Stimulated activated CD4-positive, alpha-beta T cell treated with anti-CD3 and anti-CD28 coated beads, TNF-alpha, amount 100 ng/mL, for 48 hours (primary cell): ENCODE results near the gene SIGLEC14.
"Not testable (repeated sequence)": the region's sequence is repeated elsewhere in the genome, so short reads cannot be mapped to it uniquely, and the experiment has no call there.

Experiments
- DNase-seq, 3 donors: peaks; one replicate each; pipeline ENCODE4 v3.0.0-alpha.2; 2020; ENCODE audit warnings: low read depth in 3 of 3

The SIGLEC14 gene, protein sequence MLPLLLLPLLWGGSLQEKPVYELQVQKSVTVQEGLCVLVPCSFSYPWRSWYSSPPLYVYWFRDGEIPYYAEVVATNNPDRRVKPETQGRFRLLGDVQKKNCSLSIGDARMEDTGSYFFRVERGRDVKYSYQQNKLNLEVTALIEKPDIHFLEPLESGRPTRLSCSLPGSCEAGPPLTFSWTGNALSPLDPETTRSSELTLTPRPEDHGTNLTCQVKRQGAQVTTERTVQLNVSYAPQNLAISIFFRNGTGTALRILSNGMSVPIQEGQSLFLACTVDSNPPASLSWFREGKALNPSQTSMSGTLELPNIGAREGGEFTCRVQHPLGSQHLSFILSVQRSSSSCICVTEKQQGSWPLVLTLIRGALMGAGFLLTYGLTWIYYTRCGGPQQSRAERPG

DNA sequence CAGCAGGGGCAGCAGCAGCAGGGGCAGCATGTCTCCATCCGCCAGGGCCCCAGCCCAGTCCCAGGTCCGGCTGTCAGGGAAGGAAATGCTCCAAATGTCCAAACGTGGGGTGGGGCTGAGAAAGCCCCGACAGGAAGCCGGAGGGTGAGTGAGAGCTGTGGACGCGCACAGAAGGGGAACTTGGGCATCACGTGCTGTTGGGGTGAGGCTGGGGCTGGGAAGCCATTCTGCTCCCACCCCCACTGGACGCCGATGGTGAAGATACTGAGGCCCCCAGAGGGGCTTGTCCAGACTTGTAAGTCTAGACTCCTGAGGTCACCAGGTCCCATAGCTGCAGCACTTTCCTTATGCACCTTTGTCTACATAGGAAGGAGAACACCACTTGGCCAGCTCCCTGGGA is at the start of gene SIGLEC14:
Gene SIGLEC14 (minus strand): TSS at position 96 of the 400 bp plus-strand sequence. CDS start 66 bp downstream, at position 30.
- DNase-seq, result not testable (repeated sequence)

DNA sequence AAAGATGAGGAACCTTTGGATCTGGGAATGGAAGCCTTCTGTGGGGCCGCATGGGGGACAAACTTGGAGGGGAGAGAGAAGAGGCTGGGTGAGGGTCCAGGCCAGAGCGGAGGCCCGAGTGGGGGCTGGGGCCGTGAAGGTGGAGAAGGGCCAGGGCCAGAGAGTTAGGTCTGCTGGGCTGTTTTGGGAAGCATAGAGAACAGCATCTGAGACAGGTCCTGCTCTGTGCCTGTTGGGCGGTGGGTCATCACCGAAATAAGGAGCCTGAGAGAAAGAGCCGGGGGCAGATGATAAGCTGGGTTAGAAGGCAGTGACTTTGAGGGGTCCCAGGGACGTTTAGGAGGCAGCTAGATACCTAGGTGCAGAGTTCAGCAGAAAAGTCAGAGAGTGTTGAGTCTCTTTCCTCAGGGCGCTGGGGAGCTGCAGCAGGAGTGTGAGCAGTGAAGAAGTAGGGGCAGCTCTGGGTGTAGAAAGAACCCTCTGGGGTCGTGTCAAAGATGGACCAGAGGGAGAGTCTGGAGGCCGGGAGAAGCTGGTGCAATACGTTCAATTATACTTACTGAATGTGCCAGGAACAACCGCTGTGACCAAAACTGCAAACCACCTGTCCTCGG is 49.2 kb upstream of the SIGLEC14 start:
- no peak for DNase-seq

DNA sequence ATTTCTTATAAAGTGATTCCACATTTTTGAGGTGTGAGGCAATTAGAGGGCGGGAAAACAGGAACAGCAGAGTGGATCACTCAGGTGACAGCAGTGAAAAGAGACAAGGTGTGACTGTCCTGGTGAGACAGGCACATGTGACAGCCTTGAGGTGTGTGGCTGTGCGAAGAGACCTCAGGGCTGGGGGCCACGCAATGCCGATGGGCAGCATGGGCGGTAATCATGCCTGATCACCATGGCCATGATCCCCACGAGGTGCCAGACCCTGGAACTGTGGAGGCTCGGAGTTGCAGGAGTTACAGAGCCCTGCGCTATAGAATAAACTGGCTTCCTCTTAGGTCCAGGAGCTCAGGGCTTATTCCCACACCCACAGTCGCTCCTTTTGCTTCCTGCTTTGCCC is 48.5 kb upstream of the SIGLEC14 start:
- no peak for DNase-seq

DNA sequence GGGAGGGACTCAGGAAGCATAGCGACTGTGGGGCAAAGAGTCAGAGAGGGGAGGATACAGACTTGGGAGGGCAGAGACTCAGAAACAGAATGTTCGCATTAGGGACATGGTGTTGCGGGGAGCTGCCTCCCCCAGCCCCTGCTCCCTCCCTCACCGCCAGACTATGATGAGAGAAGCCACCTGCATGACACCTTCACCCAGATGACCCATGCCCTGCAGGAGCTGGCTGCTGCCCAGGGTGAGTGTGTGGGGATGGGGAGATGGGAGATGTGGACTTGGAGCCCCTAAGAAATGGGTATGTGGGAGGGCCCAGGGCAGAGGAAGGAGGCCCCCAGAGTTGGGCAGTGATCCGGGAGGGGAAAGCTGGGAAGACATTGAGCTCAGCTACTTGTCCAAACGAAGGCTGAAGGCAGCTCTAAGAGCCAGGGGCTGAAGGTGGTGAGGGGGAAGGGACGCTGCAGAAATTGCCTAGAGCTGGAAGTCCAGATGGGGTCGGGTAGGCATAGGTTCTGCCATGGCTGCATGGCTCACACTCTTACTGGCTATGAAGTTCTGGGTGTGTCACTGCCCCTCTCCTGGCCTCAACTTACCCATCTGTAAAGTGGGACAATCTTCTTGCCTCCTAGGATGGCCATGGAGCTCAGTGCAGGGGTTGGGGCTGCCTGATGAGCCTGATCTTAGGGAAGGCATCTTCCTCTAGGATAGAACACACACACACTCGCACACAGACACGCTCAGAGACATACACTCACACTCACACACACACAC is 47.9 kb upstream of the SIGLEC14 start:
- DNase-seq, result no peak

DNA sequence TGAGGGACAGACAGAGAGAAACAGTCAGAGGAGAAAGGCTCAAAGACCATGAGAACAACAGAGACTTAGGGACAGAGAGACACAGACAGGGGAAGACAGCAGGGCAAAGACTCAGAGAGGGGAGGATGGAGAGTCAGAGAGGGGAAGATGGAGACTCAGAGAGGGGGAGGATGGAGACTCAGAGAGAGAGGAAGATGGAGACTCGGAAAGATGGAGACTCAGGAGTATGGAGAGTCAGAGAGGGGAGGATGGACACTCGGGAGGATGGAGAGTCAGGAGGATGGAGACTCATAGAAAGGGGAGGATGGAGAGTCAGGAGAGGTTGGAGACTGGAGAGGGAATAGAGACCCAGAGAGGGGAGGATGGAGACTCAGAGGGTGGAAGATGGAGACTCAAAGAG is 47.2 kb upstream of the SIGLEC14 start:
- no peak for DNase-seq

DNA sequence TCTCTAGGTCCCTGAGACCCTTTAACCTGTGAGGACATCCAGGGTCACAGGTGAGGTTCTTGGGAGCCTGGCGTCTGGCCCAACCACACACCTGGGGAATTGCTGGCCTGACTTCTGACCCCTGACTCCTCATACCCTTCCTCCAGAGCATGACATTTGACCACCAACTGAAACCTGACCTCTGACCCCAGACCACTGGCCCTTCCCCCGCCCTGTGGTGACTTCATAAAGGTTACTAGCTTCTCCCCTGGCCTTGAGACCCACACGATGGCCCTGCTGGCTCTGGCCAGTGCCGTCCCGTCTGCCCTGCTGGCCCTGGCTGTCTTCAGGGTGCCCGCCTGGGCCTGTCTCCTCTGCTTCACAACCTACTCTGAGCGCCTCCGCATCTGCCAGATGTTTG is 46.6 kb upstream of the SIGLEC14 start, which contains the start of gene SPACA6:
Gene SPACA6 (plus strand): TSS at position 71 of the 400 bp plus-strand sequence. CDS start 197 bp downstream, at position 268.
- no peak for DNase-seq

DNA sequence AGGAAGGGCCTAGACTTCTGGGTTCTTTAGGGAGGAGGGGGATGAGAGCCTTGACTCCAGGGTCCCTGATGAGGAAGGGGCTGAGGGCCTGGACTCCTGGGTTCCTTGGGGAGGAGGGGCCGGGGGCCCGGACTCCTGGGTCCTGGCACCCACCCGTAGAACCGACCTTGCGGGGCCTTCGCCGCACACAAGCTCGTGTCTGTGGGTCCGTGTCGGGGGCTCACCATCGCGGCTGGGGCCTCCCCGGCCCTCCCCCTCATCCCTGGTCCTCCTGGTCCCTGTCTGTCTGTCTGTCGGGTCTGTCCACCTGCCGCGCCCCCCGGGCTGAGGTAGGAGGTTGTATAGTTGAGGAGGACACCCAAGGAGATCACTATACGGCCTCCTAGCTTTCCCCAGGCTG is 45.8 kb upstream of the SIGLEC14 start:
- DNase-seq, result no peak

DNA sequence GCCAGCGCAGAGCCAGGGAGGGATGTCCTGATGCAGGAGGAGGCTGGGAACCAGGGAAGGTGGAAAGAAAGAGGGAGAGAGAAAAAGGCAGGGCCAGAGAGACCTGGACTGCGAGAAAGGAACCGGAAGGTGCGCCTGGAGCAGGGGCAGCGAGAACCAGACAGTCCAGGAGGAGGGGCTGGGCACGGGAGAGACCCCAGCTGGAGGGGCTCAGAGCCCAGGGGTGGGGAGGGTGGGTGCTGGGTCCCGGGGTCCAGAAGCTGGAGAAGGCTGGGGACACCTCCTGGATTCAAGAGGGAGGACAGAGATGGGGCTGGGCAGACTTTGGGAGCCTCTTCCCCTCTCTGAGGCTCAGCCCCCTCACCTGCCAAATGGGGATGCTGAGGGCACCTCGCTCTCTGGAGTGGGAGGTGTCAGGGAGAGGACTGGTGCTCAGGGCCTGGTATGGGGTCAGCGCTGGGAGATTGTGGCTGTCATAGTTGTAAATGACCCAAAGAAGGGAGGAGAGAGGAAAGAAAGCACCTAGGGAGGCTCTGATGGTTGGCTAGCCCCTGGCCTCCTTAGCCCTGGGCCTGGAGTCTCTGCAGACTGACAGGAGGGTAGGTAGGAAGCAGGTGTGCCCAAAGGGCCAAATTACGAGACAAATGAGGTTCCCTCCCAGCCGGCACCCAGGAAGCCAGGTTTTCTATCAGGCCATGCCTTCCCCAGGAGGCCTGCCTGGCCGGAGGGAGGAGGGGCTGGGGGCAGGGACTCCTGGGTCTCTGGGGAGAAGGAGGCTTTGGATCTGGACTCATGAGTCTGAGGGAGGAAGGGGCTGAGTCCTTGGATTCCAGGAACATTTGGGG is 45.2 kb upstream of the SIGLEC14 start:
- DNase-seq, result no peak

DNA sequence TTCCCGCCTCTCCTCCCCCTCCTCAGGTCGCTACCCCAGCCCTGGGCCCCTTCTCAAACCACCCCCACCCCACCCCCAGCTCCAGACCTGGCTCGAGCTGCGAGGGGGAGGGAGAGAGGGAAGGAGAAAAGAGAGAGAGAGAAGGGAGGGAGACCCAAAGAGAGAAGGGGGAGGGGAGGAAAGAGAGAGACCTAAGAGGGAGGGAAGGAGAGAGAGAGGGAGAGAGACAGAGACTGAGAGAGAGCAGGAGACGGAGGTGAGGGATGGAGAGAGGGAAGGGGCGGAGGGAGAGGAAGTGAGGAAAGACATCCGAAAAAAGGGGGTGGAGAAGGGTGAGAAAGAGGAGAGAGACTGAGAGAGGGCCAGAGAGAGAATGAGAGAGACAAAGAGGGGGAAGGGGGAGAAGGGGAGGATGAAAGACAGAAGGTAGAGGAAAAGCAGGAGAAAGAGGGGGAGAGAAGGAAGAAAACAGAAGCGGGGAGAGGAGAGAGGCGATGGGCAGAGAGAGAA is 44.5 kb upstream of the SIGLEC14 start:
- DNase-seq, result no peak

DNA sequence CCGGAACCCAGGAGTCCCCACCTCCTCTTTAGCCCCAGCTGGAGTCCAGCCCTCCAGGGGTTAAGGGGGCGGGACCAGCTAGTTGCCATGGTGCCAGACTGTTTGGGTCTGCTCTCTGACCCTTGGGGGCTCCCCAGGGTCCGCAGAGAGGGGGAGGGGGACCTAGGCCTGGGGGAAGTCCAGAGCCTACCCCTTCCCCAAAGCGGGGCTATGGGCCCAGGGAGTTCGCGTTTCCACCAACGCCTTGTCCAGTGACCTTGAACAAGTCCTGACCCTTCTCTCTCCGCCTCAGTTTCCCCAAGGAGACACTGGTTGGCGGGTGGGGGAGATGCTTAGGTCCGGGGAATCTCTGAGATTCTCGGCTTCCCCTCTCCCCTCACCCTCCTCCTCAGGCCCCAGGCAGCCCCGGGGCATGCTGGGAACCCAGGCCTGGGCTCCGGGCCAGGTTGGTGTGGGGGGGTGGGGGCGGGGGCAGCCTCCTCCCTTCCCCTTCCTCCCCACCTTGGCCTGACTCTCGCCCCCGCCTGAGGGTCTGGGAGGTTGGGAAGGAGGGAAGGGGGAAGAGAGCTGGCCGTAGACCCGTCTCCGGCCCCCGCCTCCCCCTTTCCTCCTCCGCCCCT is 43.9 kb upstream of the SIGLEC14 start:
- peak; percentile 44 to 68 (median 52) for DNase-seq

DNA sequence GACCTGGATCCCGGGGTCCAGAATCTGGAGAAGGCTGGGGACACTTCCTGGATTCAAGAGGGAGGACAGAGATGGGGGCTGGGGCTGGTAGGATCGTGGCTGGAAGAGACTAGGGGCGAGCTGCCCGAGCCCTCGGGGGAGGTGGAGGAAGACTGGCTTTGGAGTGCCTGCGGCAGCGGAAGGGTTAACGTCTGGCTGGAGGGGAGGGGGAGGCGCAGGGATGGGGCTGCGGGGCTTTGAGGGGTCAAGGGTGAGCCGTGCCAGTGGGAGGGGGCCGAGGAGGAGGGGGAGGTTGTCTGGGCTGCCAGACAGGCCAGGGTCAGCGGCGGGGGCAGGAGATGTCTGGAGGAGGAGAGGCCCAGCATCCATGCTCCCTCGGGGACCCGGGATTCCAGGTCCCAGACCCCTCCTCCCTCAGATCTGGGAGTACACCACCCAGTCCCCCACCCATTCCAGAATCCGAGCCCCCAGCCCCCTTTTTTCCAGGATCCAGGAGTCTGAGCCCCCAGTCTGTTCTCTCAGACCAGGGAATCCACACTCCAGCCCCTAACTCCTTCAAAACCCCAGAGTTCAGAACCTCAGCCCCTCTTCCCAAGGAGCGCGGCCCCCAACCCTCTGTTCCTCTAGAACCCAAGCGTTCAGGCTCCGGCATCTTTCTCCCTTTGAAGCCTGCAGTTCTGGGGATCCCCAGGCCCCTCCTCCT is 43.3 kb upstream of the SIGLEC14 start:
- no peak for DNase-seq

DNA sequence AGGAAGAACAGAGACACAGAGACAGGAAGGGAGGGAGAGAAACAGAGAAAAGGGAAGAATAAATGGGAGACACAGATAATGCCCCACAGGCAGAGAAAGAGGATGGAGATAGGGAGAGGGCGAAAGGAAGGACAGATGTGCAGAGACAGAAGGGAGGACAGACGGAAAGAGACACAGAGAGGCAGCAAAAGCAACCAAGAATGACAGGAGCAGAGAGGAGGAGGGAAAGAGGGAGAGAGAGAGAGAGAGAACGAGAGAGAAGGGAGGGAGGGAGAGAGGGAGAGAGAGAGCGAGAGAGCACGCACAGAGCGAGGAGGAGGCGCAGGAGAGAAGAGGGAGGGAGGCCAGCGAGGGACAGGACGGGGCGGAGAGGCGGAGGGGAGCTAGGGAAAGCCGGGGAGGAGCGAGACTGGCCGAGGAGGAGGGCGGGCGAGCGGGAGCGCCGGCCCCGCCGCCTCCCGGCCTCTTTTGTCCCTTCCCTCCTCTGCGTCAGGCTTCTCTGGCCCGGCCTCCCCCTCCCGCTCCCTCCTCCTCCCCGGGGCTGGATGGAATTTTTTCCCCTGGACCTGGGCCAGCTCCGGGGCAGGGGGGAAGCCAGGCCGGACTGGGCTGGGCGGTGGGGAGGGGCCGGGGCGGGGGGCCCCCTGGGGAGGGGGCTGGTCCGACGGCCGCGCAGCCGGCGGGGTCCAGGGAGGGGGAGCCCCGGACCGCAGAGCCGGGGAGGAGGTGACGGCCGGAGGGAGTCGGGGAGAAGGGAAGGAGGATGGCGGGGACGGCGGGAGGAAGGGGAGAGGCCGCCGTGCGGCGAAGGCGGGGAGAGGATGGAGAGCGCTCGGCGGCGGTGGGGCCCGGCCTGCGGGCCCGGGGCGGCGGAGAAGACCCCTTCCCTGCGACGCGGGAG is 42.3 kb upstream of the SIGLEC14 start:
- no peak for DNase-seq

DNA sequence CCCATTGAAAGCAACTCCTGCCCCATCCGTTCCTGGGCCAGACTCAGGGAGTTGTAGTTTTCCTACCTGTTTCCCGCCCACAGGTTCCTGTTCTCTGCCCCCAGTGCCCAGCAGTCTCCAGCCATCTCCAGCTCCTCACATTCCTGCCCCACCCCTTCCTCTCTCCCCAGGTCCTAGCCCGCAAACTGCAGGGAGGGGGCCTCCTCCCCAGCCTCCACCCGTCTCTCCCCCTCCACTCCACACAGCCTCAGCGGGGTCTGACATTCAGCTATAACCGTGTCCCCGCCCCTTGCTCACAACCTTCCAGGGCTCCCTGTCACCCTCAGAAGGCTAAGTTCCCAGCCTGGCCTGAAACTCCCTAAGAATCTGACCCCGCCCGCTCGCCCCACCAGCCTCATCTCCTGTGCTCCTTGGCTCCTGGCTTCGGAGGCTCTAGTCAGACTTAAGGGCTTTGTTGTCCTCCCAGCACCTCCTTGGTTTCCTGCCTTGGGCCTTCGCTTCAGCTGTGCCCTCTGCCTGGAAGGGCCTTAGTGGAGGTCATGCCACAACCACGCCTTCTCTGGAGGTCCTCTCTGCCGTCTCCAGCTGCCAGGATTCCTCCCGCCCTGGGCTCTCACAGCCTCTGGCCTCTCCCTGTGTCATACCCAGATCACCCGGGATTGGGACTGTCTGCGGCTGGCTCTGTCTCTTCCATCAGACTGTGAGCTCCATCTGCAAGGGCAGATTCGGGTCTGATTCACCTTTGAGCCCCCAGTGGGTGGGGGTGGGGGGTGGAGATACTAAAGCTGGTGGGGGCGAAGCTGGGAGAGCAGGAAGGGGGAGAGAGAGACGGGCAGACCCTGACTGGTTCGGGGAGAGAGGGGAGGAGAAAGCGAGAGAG is 41.4 kb upstream of the SIGLEC14 start:
- DNase-seq, result no peak

DNA sequence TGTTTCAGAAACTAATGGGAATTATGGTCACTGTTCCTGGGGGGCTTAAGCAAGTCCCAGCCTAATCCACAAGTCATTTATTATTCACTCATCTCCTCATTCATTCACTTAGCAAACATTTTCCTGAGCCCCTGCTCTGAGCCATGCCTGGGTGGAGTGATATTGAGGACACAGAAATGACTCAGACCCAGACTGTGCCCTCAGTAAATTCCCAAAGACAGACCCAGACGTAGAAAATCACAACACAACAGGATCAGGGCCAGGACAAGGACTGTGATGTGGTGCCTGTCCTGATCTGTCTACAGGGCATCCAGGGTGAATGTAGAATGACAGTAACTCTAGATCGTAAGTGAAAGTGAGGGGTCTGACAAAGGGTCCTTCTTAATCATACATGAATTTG is 39.5 kb upstream of the SIGLEC14 start:
- DNase-seq, result no peak

DNA sequence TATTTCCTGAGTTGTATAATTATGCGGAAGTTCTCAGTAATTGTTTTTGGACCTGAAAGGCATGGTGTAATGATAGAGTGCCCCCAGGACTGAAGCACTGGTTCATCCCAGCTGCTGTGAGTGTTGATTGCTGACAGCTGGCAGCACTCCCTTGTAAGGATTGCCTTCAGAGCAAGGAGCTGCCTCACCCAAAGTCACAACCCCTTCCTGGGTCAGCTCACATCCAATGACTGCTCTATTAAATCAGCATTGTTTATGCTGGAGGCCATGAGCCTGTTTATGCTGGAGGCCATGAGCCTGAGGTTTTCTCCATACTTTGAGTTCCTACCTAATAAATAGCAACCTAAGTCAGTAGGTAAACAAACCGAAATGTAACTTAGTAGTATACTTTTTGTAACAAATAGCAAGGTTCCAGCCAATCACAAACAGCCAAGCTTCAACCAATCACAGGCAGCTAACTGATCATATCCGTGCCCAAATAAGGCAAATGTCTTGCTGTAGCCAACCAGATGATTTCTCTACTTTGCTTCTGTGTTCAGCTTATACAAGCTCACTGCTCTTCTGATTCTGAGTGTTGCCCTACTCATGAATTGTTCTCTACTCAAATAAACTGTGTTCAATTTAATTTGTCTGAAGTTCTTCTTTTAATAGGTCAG is 34.8 kb upstream of the SIGLEC14 start:
- no peak for DNase-seq

DNA sequence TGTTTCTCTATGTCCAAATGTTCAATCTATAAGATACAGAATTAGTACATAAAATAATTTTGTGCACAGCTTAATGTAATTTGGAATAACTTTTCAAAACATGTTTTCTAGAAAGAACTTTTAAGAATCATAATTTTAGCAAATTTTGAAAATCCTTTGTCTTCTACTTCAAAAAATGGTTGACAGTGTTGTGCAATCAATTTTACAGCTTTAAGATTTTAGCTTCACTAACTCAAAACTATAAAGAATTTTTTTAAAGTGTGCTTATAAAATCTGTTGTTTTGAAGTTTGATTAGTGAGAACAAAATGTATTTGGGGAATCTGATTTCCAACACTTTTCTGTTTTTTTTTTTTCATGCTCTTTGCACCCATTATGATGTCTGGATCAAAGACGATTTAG is 33.8 kb upstream of the SIGLEC14 start:
- DNase-seq, result no peak

DNA sequence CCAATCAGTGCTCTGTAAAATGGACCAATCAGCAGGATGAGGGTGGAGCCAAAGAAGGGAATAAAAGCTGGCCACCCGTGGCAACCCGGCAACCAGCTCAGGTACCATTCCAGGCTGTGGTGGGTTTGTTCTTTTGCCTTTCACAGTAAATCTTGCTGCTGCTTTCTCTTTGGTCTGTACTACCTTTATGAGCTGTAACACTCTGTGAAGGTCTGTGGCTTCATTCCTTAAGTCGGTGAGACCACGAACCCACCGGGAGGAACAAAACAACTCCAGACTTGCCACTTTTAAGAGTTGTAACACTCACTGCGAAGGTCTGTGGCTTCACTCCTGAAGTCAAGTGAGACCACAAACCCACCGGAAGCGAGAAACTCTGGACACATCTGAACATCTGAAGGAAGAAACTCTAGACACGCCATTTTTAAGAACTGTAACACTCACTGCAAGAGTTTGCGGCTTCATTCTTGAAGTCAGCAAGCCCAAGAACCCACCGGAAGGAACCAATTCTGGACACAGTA is 30.0 kb upstream of the SIGLEC14 start:
- no peak for DNase-seq
